ENCODE data around the gene PRUNE2. TPM values are rescaled to one million over a fixed set of nuclear protein-coding genes. Genes with fewer than 3 reads are reported as not detected.
A peak's percentile ranks its signal among the peaks of the same experiment; 100 is the strongest.
"Not testable (repeated sequence)": the region's sequence is repeated elsewhere in the genome, so short reads cannot be mapped to it uniquely, and the experiment has no call there.

Gene PRUNE2
- total RNA-seq (ENCODE audit: low replicate concordance) = 14.7 and 122 TPM in 2 replicates

GRCh38 chr9:76905791-76906646, at the start of gene PRUNE2:
Gene PRUNE2, minus strand, starts transcription at chr9:76906114. Its CDS starts 151 bp downstream, at chr9:76905963.
- TF ChIP-seq CTCF (IDR thresholded peaks at IDR 0.05; ENCODE audit: insufficient read depth, low read length) = no peak
- peak; percentile 78 for DNase-seq (ENCODE audit: low read depth)
- peak within 1 kb of the TSS; percentile 70 for H3K4me3 ChIP-seq (ENCODE audit: low read depth, low read length)

GRCh38 chr9:76955406-76955805, 49.5 kb upstream of the PRUNE2 start:
- not testable (repeated sequence) for DNase-seq (ENCODE audit: low read depth); H3K4me3 ChIP-seq (ENCODE audit: low read depth, low read length)

- H3K4me3 ChIP-seq (ENCODE audit: low read depth, low read length) = no peak overlapping the region
- DNase-seq (ENCODE audit: low read depth) = no peak
- no peak for TF ChIP-seq CTCF (IDR thresholded peaks at IDR 0.05; ENCODE audit: insufficient read depth, low read length)
Measured at GRCh38 chr9:76949865-76950264, 44.0 kb upstream of the PRUNE2 start.

GRCh38 chr9:76944011-76944410, 38.1 kb upstream of the PRUNE2 start:
- no peak overlapping the region for H3K4me3 ChIP-seq (ENCODE audit: low read depth, low read length)
- no peak for TF ChIP-seq CTCF (IDR thresholded peaks at IDR 0.05; ENCODE audit: insufficient read depth, low read length)
- no peak for DNase-seq (ENCODE audit: low read depth)

- TF ChIP-seq CTCF (IDR thresholded peaks at IDR 0.05; ENCODE audit: insufficient read depth, low read length) = no peak
Measured at GRCh38 chr9:76943054-76943453, 37.1 kb upstream of the PRUNE2 start.

GRCh38 chr9:76932757-76933156, 26.8 kb upstream of the PRUNE2 start:
- DNase-seq (ENCODE audit: low read depth) = peak; percentile 84
- no peak for TF ChIP-seq CTCF (IDR thresholded peaks at IDR 0.05; ENCODE audit: insufficient read depth, low read length)
- no peak overlapping the region for H3K4me3 ChIP-seq (ENCODE audit: low read depth, low read length)

More at GRCh38 chr9:76943054-76943453, 37.1 kb upstream of the PRUNE2 start:
- H3K4me3 ChIP-seq (ENCODE audit: low read depth, low read length) = no peak overlapping the region
- no peak for DNase-seq (ENCODE audit: low read depth)

- no peak for DNase-seq (ENCODE audit: low read depth)
- H3K4me3 ChIP-seq (ENCODE audit: low read depth, low read length) = no peak overlapping the region
- TF ChIP-seq CTCF (IDR thresholded peaks at IDR 0.05; ENCODE audit: insufficient read depth, low read length) = no peak
Measured at GRCh38 chr9:76932265-76932664, 26.4 kb upstream of the PRUNE2 start.

Measured in fibroblast of the aortic adventitia (primary cell).